Hippocampal formation (tissue), 2 donors: ENCODE measurements around the gene IFITM1.
"Not testable (repeated sequence)": the region's sequence is repeated elsewhere in the genome, so short reads cannot be mapped to it uniquely, and the experiment has no call there.

Source experiments
- DNase-seq, 2 donors: peaks; one replicate each; lab custom pipeline; 2025; lab: John Stamatoyannopoulos, UW

IFITM1 gene

GRCh38 chr11:344836-345578, 31.2 kb downstream of the IFITM1 start:
- no peak for DNase-seq

GRCh38 chr11:346529-346928, 32.7 kb downstream of the IFITM1 start:
- no peak for DNase-seq

- DNase-seq: not testable (repeated sequence)
Measured at GRCh38 chr11:349270-349954, 35.6 kb downstream of the IFITM1 start.

GRCh38 chr11:350033-350722, 36.3 kb downstream of the IFITM1 start:
- not testable (repeated sequence) for DNase-seq

GRCh38 chr11:350723-351255, 36.9 kb downstream of the IFITM1 start:
- DNase-seq: no peak

- no peak for DNase-seq
Measured at GRCh38 chr11:351411-351810, 37.6 kb downstream of the IFITM1 start.

- no peak for DNase-seq
Measured at GRCh38 chr11:352456-353031, 38.7 kb downstream of the IFITM1 start.

GRCh38 chr11:353179-353873, 39.5 kb downstream of the IFITM1 start:
- DNase-seq: peak; percentile 42 to 50

GRCh38 chr11:355581-356458, 42.0 kb downstream of the IFITM1 start:
- peak in 1 of 2 donors; percentile 46 for DNase-seq

GRCh38 chr11:356610-357009, 42.8 kb downstream of the IFITM1 start:
- DNase-seq: no peak

- no peak for DNase-seq
Measured at GRCh38 chr11:357582-357981, 43.7 kb downstream of the IFITM1 start.

- DNase-seq: no peak
Measured at GRCh38 chr11:358129-358800, 44.4 kb downstream of the IFITM1 start.

GRCh38 chr11:359181-359714, 45.4 kb downstream of the IFITM1 start:
- no peak for DNase-seq

GRCh38 chr11:360326-361280, 46.8 kb downstream of the IFITM1 start:
- DNase-seq: no peak

GRCh38 chr11:362642-363442, 49.0 kb downstream of the IFITM1 start:
- no peak for DNase-seq

GRCh38 chr11:363443-363805, 49.6 kb downstream of the IFITM1 start:
- not testable (repeated sequence) for DNase-seq

GRCh38 chr11:363948-364761, 50.3 kb downstream of the IFITM1 start:
- no peak for DNase-seq
